Right lobe of liver (tissue), 4 donors: ENCODE results near the gene SF3A2.

ENCODE experiments used
- POLR2A ChIP-seq: fragments of 450-650 bp; IDR thresholded peaks from one replicate; pipeline ENCODE4 v1.6.1; 2017; ENCODE audit warnings: antibody characterized with exemption, mild to moderate bottlenecking
- TF ChIP-seq, protein P1 (sequence below), 4 donors: fragments of 200-600 bp in 3 of 4; fragments of 450-650 bp in 1 of 4; IDR thresholded peaks; one replicate each; pipeline versions ENCODE4 v1.5.1 to v1.8.0; 2016 to 2022; ENCODE audit warnings: antibody characterized with exemption in 4 of 4, mild to moderate bottlenecking in 2 of 4
- donor health status: DM: no; HTN: no; CAD: no.
- donor health status: DM: no; HTN: no; CAD: no.
- donor health status: DM: no; HTN: yes; CAD: no.

DNA sequence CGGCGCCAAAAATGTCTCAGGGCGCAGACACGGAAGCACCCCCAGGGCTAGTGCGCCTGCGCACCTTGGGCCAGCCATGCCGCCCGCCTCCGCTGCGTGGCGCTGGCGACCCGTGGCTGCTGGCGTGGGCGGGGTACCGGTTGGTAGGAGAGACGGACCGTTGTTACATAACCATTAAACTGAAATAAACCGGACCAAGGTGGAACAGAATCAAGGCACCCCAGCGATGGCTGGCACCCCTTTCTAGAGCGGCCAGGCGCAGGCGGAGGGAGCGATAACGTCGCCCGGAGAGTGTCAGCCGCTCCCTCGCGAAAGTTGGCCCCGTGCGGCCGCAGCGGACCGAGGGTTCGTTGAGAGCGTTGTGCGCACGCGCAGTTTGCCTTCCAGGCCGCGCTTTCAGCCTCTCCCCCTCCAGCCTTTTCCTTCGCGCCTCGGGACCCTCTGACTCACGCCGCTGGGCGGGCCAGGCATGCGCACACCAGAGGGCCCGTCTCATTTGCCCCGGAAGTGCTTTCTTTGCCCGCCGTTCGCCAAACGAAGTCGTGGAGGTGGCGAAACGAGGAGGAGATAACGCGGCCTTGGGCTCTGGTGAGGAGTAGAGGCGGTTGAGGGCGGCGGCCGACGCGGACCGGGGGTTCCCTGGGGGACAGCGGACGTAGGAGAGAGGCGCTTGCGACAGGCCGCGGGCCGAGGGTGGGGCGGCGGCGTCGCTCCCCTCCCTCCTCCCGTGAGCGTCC, at the start of gene SF3A2, which contains the start of gene PLEKHJ1:
- TF ChIP-seq, protein P1, sequence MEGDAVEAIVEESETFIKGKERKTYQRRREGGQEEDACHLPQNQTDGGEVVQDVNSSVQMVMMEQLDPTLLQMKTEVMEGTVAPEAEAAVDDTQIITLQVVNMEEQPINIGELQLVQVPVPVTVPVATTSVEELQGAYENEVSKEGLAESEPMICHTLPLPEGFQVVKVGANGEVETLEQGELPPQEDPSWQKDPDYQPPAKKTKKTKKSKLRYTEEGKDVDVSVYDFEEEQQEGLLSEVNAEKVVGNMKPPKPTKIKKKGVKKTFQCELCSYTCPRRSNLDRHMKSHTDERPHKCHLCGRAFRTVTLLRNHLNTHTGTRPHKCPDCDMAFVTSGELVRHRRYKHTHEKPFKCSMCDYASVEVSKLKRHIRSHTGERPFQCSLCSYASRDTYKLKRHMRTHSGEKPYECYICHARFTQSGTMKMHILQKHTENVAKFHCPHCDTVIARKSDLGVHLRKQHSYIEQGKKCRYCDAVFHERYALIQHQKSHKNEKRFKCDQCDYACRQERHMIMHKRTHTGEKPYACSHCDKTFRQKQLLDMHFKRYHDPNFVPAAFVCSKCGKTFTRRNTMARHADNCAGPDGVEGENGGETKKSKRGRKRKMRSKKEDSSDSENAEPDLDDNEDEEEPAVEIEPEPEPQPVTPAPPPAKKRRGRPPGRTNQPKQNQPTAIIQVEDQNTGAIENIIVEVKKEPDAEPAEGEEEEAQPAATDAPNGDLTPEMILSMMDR (IDR thresholded peaks at IDR 0.05) = peak; percentile 96 to 100 (median 97)
- TF ChIP-seq POLR2A = peak; percentile 79
